Measurements from ENCODE around the gene PIK3CG. TPM values are rescaled to one million over a fixed set of nuclear protein-coding genes. Genes with fewer than 3 reads are reported as not detected.

The PIK3CG gene
- total RNA-seq, 1 donor from 2014 or later: 2.4 TPM

DNA sequence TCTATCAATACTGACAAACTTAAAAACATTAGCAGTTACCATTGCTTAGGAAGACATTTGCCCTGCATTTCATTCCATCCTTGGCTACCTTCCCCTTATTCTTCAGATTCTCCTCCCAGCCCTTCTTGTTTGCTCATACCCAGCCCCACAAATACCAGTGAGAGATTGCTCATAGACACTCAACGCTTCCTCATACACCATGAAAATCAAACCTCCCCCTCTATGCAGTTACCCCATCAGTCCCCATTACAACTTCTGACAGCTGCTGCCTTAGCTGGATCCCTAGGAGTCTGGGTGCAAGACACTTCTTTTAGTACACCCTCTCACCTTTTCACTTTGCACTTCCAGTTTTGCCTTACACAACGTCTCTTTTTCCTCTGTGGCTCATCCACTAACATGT, 28.3 kb upstream of the PIK3CG start:
- no peak for DNase-seq (ENCODE audit: low spot score)
- H3K4me3 Mint-ChIP-seq (ENCODE audit: unreplicated experiment): no peak overlapping the region
- H3K27ac Mint-ChIP-seq (ENCODE audit: unreplicated experiment): no peak overlapping the region
- H3K27me3 Mint-ChIP-seq (ENCODE audit: unreplicated experiment): peaks cover 2% of the 10 kb centered on the region
- H3K9me3 Mint-ChIP-seq (ENCODE audit: unreplicated experiment): no peaks in the 10 kb centered on the region
- H3K4me1 Mint-ChIP-seq (ENCODE audit: unreplicated experiment): no peaks in the 10 kb centered on the region
- TF ChIP-seq, protein P1, sequence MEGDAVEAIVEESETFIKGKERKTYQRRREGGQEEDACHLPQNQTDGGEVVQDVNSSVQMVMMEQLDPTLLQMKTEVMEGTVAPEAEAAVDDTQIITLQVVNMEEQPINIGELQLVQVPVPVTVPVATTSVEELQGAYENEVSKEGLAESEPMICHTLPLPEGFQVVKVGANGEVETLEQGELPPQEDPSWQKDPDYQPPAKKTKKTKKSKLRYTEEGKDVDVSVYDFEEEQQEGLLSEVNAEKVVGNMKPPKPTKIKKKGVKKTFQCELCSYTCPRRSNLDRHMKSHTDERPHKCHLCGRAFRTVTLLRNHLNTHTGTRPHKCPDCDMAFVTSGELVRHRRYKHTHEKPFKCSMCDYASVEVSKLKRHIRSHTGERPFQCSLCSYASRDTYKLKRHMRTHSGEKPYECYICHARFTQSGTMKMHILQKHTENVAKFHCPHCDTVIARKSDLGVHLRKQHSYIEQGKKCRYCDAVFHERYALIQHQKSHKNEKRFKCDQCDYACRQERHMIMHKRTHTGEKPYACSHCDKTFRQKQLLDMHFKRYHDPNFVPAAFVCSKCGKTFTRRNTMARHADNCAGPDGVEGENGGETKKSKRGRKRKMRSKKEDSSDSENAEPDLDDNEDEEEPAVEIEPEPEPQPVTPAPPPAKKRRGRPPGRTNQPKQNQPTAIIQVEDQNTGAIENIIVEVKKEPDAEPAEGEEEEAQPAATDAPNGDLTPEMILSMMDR (IDR thresholded peaks at IDR 0.05; ENCODE audit: unreplicated experiment): no peak
- H3K36me3 Mint-ChIP-seq (ENCODE audit: low read depth, unreplicated experiment): no peaks in the 10 kb centered on the region

- H3K4me1 Mint-ChIP-seq (ENCODE audit: unreplicated experiment): no peaks in the 10 kb centered on the region
- no peak overlapping the region for H3K27ac Mint-ChIP-seq (ENCODE audit: unreplicated experiment)
- no peak overlapping the region for H3K4me3 Mint-ChIP-seq (ENCODE audit: unreplicated experiment)
- DNase-seq (ENCODE audit: low spot score): no peak
- no peaks in the 10 kb centered on the region for H3K36me3 Mint-ChIP-seq (ENCODE audit: low read depth, unreplicated experiment)
- H3K27me3 Mint-ChIP-seq (ENCODE audit: unreplicated experiment): peaks cover 2% of the 10 kb centered on the region
- no peaks in the 10 kb centered on the region for H3K9me3 Mint-ChIP-seq (ENCODE audit: unreplicated experiment)
- TF ChIP-seq, protein P1 (IDR thresholded peaks at IDR 0.05; ENCODE audit: unreplicated experiment): no peak
Observed at GRCh38 chr7:106839511-106839910, 25.6 kb upstream of the PIK3CG start.

DNA sequence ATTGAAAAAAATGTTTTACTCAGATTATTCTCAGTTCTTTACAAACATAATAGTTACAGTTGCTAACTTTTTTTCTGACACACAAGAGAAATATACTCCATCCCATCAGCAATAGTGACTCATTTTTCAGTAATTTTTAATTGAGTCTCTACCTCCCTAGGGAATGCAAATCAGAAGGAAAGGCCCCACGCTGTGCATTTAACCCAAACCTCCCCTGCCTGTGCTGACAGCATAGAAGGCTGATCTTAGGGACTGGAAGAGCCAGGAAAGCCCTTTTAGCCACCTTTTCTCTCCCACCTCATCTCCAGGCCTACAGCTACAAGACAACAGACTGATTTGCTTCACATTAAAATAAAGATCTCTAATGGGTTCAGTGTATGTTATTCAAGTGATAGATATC, 24.7 kb upstream of the PIK3CG start:
- Mint-ChIP-seq H3K27me3 (ENCODE audit: unreplicated experiment) (peaks cover 2% of the 10 kb centered on the region), H3K9me3 (ENCODE audit: unreplicated experiment) (no peaks in the 10 kb centered on the region), H3K4me3 (ENCODE audit: unreplicated experiment) (no peak overlapping the region), H3K27ac (ENCODE audit: unreplicated experiment) (no peak overlapping the region), H3K36me3 (ENCODE audit: low read depth, unreplicated experiment) (no peaks in the 10 kb centered on the region), H3K4me1 (ENCODE audit: unreplicated experiment) (no peaks in the 10 kb centered on the region)
- DNase-seq (ENCODE audit: low spot score): no peak
- TF ChIP-seq, protein P1 (IDR thresholded peaks at IDR 0.05; ENCODE audit: unreplicated experiment): no peak

DNA sequence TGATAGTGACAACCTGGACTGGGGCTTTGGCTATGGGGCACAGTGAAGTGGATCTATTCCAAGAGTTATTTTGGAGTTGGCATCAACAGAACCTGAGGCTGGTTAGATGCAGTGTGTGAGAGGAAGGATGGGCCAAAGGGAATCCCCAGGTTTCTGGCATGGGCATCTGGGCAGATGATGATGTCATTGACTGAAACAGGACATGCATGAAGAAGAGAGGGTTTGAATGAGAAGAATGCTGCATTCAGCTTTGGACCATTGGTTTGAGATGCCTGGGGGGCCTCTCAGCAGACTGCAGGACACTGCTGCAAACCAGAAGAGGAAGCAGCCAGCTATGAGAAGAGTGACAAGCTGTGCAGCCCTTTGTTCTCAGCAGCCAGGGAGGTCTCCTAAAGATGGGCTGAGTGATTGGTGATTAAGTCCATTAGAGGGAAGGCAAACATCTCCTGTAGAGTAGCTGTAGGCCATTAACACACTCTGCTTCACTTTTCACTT, 23.1 kb upstream of the PIK3CG start:
- H3K4me3 Mint-ChIP-seq (ENCODE audit: unreplicated experiment): no peak overlapping the region
- no peak for DNase-seq (ENCODE audit: low spot score)
- no peaks in the 10 kb centered on the region for H3K9me3 Mint-ChIP-seq (ENCODE audit: unreplicated experiment)
- no peaks in the 10 kb centered on the region for H3K36me3 Mint-ChIP-seq (ENCODE audit: low read depth, unreplicated experiment)
- H3K27ac Mint-ChIP-seq (ENCODE audit: unreplicated experiment): no peak overlapping the region
- H3K4me1 Mint-ChIP-seq (ENCODE audit: unreplicated experiment): no peaks in the 10 kb centered on the region
- H3K27me3 Mint-ChIP-seq (ENCODE audit: unreplicated experiment): peaks cover 2% of the 10 kb centered on the region
- TF ChIP-seq, protein P1 (IDR thresholded peaks at IDR 0.05; ENCODE audit: unreplicated experiment): no peak

- Mint-ChIP-seq H3K4me3 (ENCODE audit: unreplicated experiment) (no peak overlapping the region), H3K27ac (ENCODE audit: unreplicated experiment) (no peak overlapping the region), H3K9me3 (ENCODE audit: unreplicated experiment) (no peaks in the 10 kb centered on the region), H3K36me3 (ENCODE audit: low read depth, unreplicated experiment) (no peaks in the 10 kb centered on the region), H3K27me3 (ENCODE audit: unreplicated experiment) (peaks cover under 1% of the 10 kb centered on the region), H3K4me1 (ENCODE audit: unreplicated experiment) (no peaks in the 10 kb centered on the region)
- DNase-seq (ENCODE audit: low spot score): no peak
- TF ChIP-seq, protein P1 (IDR thresholded peaks at IDR 0.05; ENCODE audit: unreplicated experiment): no peak
Observed at GRCh38 chr7:106844279-106844997, 20.6 kb upstream of the PIK3CG start.
